LNCaP clone FGC (cell line): ENCODE data around the gene ZNF865.

ENCODE experiments used
- DNase-seq: peaks from one replicate; pipeline ENCODE4 v3.0.0-alpha.2; 2011; ENCODE audit warnings: low read depth
- H3K4me3 ChIP-seq: 2 replicates; pipeline ENCODE4 v1.5.1; 2011; ENCODE audit warnings: mild to moderate bottlenecking, low read depth, low read length, control low read depth
- TF ChIP-seq, protein P1 (sequence below): IDR thresholded peaks from 2 replicates; pipeline ENCODE4 v1.5.1; 2012; ENCODE audit warnings: mild to moderate bottlenecking; ENCODE audit not compliant: control insufficient read depth, insufficient read depth; ENCODE audit errors: extremely low read depth

Gene ZNF865

GRCh38 chr19:55614711-55615542 lies 9.5 kb downstream of the ZNF865 start:
- DNase-seq = no peak
- H3K4me3 ChIP-seq = no peak overlapping the region
- TF ChIP-seq, protein P1, sequence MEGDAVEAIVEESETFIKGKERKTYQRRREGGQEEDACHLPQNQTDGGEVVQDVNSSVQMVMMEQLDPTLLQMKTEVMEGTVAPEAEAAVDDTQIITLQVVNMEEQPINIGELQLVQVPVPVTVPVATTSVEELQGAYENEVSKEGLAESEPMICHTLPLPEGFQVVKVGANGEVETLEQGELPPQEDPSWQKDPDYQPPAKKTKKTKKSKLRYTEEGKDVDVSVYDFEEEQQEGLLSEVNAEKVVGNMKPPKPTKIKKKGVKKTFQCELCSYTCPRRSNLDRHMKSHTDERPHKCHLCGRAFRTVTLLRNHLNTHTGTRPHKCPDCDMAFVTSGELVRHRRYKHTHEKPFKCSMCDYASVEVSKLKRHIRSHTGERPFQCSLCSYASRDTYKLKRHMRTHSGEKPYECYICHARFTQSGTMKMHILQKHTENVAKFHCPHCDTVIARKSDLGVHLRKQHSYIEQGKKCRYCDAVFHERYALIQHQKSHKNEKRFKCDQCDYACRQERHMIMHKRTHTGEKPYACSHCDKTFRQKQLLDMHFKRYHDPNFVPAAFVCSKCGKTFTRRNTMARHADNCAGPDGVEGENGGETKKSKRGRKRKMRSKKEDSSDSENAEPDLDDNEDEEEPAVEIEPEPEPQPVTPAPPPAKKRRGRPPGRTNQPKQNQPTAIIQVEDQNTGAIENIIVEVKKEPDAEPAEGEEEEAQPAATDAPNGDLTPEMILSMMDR = no peak

DNA sequence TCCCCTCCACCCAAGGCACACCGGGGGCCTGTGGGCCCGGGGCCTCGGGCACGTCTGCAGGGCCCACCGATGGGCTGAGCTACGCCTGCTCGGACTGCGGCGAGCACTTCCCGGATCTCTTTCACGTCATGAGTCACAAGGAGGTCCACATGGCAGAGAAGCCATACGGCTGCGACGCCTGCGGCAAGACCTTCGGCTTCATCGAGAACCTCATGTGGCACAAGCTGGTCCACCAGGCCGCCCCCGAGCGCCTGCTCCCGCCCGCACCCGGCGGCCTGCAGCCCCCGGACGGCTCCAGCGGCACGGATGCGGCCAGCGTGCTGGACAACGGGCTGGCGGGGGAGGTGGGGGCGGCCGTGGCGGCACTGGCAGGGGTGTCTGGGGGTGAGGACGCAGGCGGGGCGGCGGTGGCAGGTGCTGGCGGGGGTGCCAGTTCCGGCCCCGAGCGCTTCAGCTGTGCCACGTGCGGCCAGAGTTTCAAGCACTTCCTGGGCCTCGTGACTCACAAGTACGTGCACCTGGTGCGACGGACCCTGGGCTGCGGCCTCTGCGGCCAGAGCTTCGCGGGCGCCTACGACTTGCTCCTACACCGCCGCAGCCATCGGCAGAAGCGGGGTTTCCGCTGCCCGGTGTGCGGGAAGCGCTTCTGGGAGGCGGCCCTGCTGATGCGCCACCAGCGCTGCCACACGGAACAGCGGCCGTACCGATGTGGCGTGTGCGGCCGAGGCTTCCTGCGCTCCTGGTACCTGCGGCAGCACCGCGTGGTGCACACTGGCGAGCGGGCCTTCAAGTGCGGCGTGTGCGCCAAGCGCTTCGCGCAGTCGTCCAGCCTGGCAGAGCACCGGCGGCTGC lies 10.3 kb downstream of the ZNF865 start:
- TF ChIP-seq, protein P1 = no peak
- H3K4me3 ChIP-seq = no peak overlapping the region
- DNase-seq = no peak

GRCh38 chr19:55616395-55616875 lies 11.0 kb downstream of the ZNF865 start:
- no peak for DNase-seq
- no peak overlapping the region for H3K4me3 ChIP-seq
- TF ChIP-seq, protein P1 = no peak

GRCh38 chr19:55617426-55617825 lies 12.0 kb downstream of the ZNF865 start:
- no peak for DNase-seq
- TF ChIP-seq, protein P1 = no peak
- no peak overlapping the region for H3K4me3 ChIP-seq

DNA sequence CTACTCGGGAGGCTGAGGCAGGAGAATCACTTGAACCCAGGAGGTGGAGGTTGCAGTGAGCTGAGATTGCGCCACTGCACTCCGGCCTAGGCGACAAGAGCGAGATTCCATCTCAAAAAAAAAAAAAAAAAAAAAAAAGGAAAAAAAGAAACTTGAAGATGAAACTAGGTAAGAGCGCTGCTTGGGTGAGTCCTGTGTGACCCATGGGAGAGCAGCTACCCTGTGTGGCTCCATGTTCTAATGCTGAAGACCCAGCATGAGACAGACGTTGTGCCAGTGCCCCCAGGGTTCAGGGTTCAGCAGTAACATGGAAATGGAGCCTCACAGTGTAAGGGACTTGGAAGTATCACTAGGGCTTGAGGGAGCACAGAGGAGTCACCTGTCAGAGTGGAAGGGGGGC lies 13.0 kb downstream of the ZNF865 start:
- no peak overlapping the region for H3K4me3 ChIP-seq
- TF ChIP-seq, protein P1 = no peak
- no peak for DNase-seq

- TF ChIP-seq, protein P1 = no peak
- DNase-seq = no peak
- no peak overlapping the region for H3K4me3 ChIP-seq
Measured at GRCh38 chr19:55619286-55619685, 13.8 kb downstream of the ZNF865 start.
